HepG2 (cell line): ENCODE data around the gene RGP1. TPM values are rescaled to one million over a fixed set of nuclear protein-coding genes. Genes with fewer than 3 reads are reported as not detected.

Experiments used
- ATAC-seq: fragments of 200-7000 bp; cut with Tn5 transposase; 3 replicates; pipeline ENCODE4 v1.9.1; 2020; ENCODE audit warnings: mild to moderate bottlenecking, moderate library complexity
- BruUV-seq: library from RNA; stranded (reverse); fragments of 400-500 nt; replicated peaks from 2 replicates; lab custom pipeline; 2021; lab: Mats Ljungman, UMichigan
- CTCF ChIA-PET: fragments of 300-600 bp; formaldehyde crosslinking; extraction: SDS; loops from one replicate; lab custom pipeline; 2021; ENCODE audit warnings: low total read pairs, inconsistent platforms, low intra/inter-chr PET ratio; lab: Yijun Ruan, JAX
- POLR2A ChIA-PET: fragments of 350-600 bp; sonication (Branson Sonifier 250); formaldehyde crosslinking; loops from one replicate; lab custom pipeline; 2020; ENCODE audit warnings: antibody characterized with exemption, inconsistent platforms; lab: Yijun Ruan, JAX
- DNase-seq: peaks from one replicate; pipeline ENCODE4 v3.0.0-alpha.2; 2015; ENCODE audit warnings: low spot score
- FAIRE-seq: peaks from 3 replicates; lab custom pipeline; 2011; peaks lifted over from hg19 to GRCh38; lab: Jason Lieb, UNC
- H2AFZ ChIP-seq: one replicate; pipeline ENCODE4 v1.6.1; 2011; ENCODE audit warnings: low read length, inconsistent platforms
- H3K27ac ChIP-seq: fragments of 300-600 bp; 3 replicates; pipeline ENCODE4 v1.8.0; 2011; ENCODE audit warnings: mixed run types, mild to moderate bottlenecking, mixed read lengths, low read length, inconsistent platforms; ENCODE audit not compliant: insufficient read depth; ENCODE audit errors: extremely low read length
- H3K27me3 ChIP-seq, 2 experiments: fragments of 200-600 bp in 1 of 2; 2 replicates in 1 of 2; 3 replicates in 1 of 2; pipeline versions ENCODE4 v1.6.0 to v1.8.0; 2011; ENCODE audit warnings: low read length in 2 of 2, mild to moderate bottlenecking in 2 of 2, moderate library complexity in 2 of 2, inconsistent platforms in 1 of 2; ENCODE audit not compliant: insufficient read depth in 2 of 2, control insufficient read depth in 1 of 2
- H3K36me3 ChIP-seq, 2 experiments: fragments of 200-600 bp in 1 of 2; replicated peaks in 1 of 2; 2 replicates in 1 of 2; 3 replicates in 1 of 2; pipeline versions ENCODE4 v1.5.1 to v1.8.0; 2011; ENCODE audit warnings: low read length in 2 of 2, inconsistent platforms in 1 of 2; ENCODE audit not compliant: insufficient read depth in 2 of 2, control insufficient read depth in 1 of 2
- H3K4me1 ChIP-seq: 2 replicates; pipeline ENCODE4 v1.5.1; 2012; ENCODE audit warnings: low read length, inconsistent platforms; ENCODE audit not compliant: insufficient read depth
- H3K4me2 ChIP-seq: 2 replicates; pipeline ENCODE4 v1.6.0; 2011; ENCODE audit warnings: low read depth, low read length, inconsistent platforms
- H3K4me3 ChIP-seq, 3 experiments: fragments of 200-600 bp in 1 of 3; sonication (generic), shearing (Covaris generic) in 1 of 3; replicated peaks in 1 of 3; 2 replicates each; pipeline ENCODE4 v1.5.1; 2011 to 2016; ENCODE audit warnings: low read length in 3 of 3, inconsistent platforms in 2 of 3, low read depth in 2 of 3, mild to moderate bottlenecking in 2 of 3, control low read depth in 1 of 3, mixed read lengths in 1 of 3; ENCODE audit not compliant: insufficient read depth in 1 of 3
- H3K79me2 ChIP-seq: one replicate; pipeline ENCODE4 v1.6.1; 2011; ENCODE audit warnings: low read length, inconsistent platforms; ENCODE audit not compliant: insufficient read depth
- H3K9ac ChIP-seq: 2 replicates; pipeline ENCODE4 v1.6.0; 2011; ENCODE audit warnings: mild to moderate bottlenecking, low read depth, low read length, inconsistent platforms; ENCODE audit not compliant: insufficient read depth
- H3K9me3 ChIP-seq: 2 replicates; pipeline ENCODE4 v1.5.1; 2012; ENCODE audit warnings: mild to moderate bottlenecking, low read length
- H4K20me1 ChIP-seq: 2 replicates; pipeline ENCODE4 v1.6.0; 2011; ENCODE audit warnings: inconsistent platforms, mild to moderate bottlenecking, low read length, moderate library complexity; ENCODE audit not compliant: insufficient read depth
- FLYWCH1 ChIP-seq: sonication (generic); formaldehyde crosslinking; IDR thresholded peaks from 2 replicates; pipeline ENCODE4 v1.8.1; 2023; ENCODE audit warnings: mild to moderate bottlenecking, missing genetic modification reagents
- FOSL2 ChIP-seq: sonication (generic); formaldehyde crosslinking; IDR thresholded peaks from 2 replicates; pipeline ENCODE4 v1.4.0; 2020; ENCODE audit warnings: missing genetic modification reagents
- FOXK2 ChIP-seq: fragments of 450-650 bp; IDR thresholded peaks from 2 replicates; pipeline ENCODE4 v1.6.1; 2016
- FOXM1 ChIP-seq: sonication (generic); formaldehyde crosslinking; IDR thresholded peaks from 2 replicates; pipeline ENCODE4 v1.5.0; 2020; ENCODE audit warnings: missing genetic modification reagents
- ISL2 ChIP-seq: sonication (generic); formaldehyde crosslinking; IDR thresholded peaks from 2 replicates; pipeline ENCODE4 v1.5.0; 2020; ENCODE audit warnings: missing genetic modification reagents
- KLF6 ChIP-seq: IDR thresholded peaks from 2 replicates; pipeline ENCODE4 v1.8.0; 2016; ENCODE audit warnings: missing biosample characterization, missing genetic modification reagents
- PAF1 ChIP-seq: IDR thresholded peaks from 2 replicates; pipeline ENCODE4 v1.6.1; 2016; ENCODE audit warnings: missing genetic modification reagents, missing compliant biosample characterization
- RAD51 ChIP-seq: fragments of 450-650 bp; IDR thresholded peaks from 2 replicates; pipeline ENCODE4 v1.6.1; 2016; ENCODE audit warnings: borderline replicate concordance
- REL ChIP-seq: sonication (generic); formaldehyde crosslinking; conservative IDR thresholded peaks from 2 replicates; pipeline ENCODE4 v1.8.0; 2022; ENCODE audit warnings: mild to moderate bottlenecking, missing genetic modification reagents, moderate library complexity
- TIGD3 ChIP-seq: sonication (generic); formaldehyde crosslinking; IDR thresholded peaks from 2 replicates; pipeline ENCODE4 v1.5.1; 2020; ENCODE audit warnings: mild to moderate bottlenecking, missing genetic modification reagents, borderline replicate concordance
- UBTF ChIP-seq: sonication (generic); formaldehyde crosslinking; IDR thresholded peaks from 2 replicates; pipeline ENCODE4 v1.4.0; 2020; ENCODE audit warnings: mild to moderate bottlenecking, missing genetic modification reagents
- ZBTB34 ChIP-seq: sonication (generic); formaldehyde crosslinking; IDR thresholded peaks from 2 replicates; pipeline ENCODE4 v1.8.0; 2022; ENCODE audit warnings: mild to moderate bottlenecking, missing genetic modification reagents
- ZNF263 ChIP-seq: sonication (generic); formaldehyde crosslinking; IDR thresholded peaks from 2 replicates; pipeline ENCODE4 v1.4.0; 2020; ENCODE audit warnings: missing genetic modification reagents
- ZNF569 ChIP-seq: sonication (generic); formaldehyde crosslinking; IDR thresholded peaks from 2 replicates; pipeline ENCODE4 v1.5.0; 2020; ENCODE audit warnings: mild to moderate bottlenecking, missing genetic modification reagents, moderate library complexity, borderline replicate concordance
- ZNF598 ChIP-seq: sonication (generic); formaldehyde crosslinking; IDR thresholded peaks from 2 replicates; pipeline ENCODE4 v1.5.1; 2020; ENCODE audit warnings: mild to moderate bottlenecking, missing genetic modification reagents, borderline replicate concordance
- ZNF839 ChIP-seq: sonication (generic); formaldehyde crosslinking; IDR thresholded peaks from 2 replicates; pipeline ENCODE4 v1.4.0; 2020; ENCODE audit warnings: missing genetic modification reagents, mild to moderate bottlenecking, borderline replicate concordance
- ZNF841 ChIP-seq: sonication (generic); formaldehyde crosslinking; IDR thresholded peaks from 2 replicates; pipeline ENCODE4 v1.8.1; 2023; ENCODE audit warnings: missing genetic modification reagents, borderline replicate concordance
- ZNF878 ChIP-seq: sonication (generic); formaldehyde crosslinking; IDR thresholded peaks from 2 replicates; pipeline ENCODE4 v1.8.1; 2023; ENCODE audit warnings: mild to moderate bottlenecking, missing genetic modification reagents, moderate library complexity
- ZZZ3 ChIP-seq: sonication (generic); formaldehyde crosslinking; IDR thresholded peaks from 2 replicates; pipeline ENCODE4 v1.4.0; 2020; ENCODE audit warnings: missing genetic modification reagents, mild to moderate bottlenecking, borderline replicate concordance
- WGBS: methylation state at CpG from one replicate; pipeline ENCODE4 v1.1.6; 2017; ENCODE audit warnings: low lambda C conversion rate; 5-methylcytosine and 5-hydroxymethylcytosine counted together
- in situ Hi-C: cut with HindIII; loops from 2 replicates; pipeline ENCODE4 v1.10.0; 2017; ENCODE audit warnings: low pct_unique_long_range_greater_than_20kb; ENCODE audit not compliant: extremely low pct_ligation_motif_present
- intact Hi-C: fragments of 100-400 bp; cut with micrococcal nuclease; formaldehyde crosslinking; loops from one replicate; pipeline ENCODE4 v1.10.0; 2022; ENCODE audit not compliant: unreplicated experiment
- polyA plus RNA-seq, 8 experiments: library from polyadenylated mRNA; depleted of rRNA in 3 of 8; stranded (reverse) in 7 of 8; unstranded in 1 of 8; fragments of >200 nt; fragmentation: Illumina TruSeq in 4 of 8; extraction: Trizol in 4 of 8; gene quantifications; 2 replicates each; pipeline versions ENCODE4 v1.2.1 to v1.2.3, GENCODE V29; 2011 to 2016; ENCODE audit warnings: low read depth in 4 of 8, missing spikeins in 1 of 8, mixed read lengths in 1 of 8; ENCODE audit not compliant: insufficient read depth in 1 of 8
- total RNA-seq, 5 experiments: library from RNA; depleted of rRNA; stranded (reverse); fragments of >200 nt; fragmentation: Illumina TruSeq; extraction: Trizol; gene quantifications; 2 replicates each; pipeline ENCODE4 v1.2.3, GENCODE V29; 2016; ENCODE audit warnings: low read depth in 1 of 5

Gene RGP1
- total and polyA plus RNA-seq, 2 of the 13 experiments (the other 11 are each of a cell fraction or from before 2014, with no cell fraction given): 12.7 to 21.0 TPM

- TF ChIP-seq FOXM1: no peak
- TF ChIP-seq FOSL2 (CRISPR knock-in tag): no peak
- no peak for TF ChIP-seq ZNF878
- TF ChIP-seq UBTF (CRISPR knock-in tag): no peak
These were observed 25.7 kb upstream of the RGP1 start (continued) for GRCh38 chr9:35723426-35723825.

GRCh38 chr9:35723908-35724307 lies 25.2 kb upstream of the RGP1 start:
- H3K9ac ChIP-seq: no peak overlapping the region
- TF ChIP-seq ZNF839 (CRISPR knock-in tag): no peak
- no peak for TF ChIP-seq ZNF598 (CRISPR knock-in tag)
- no peak for TF ChIP-seq RAD51
- TF ChIP-seq ZZZ3 (CRISPR knock-in tag): no peak
- TF ChIP-seq TIGD3 (CRISPR knock-in tag): no peak
- no peak for TF ChIP-seq PAF1
- no peak for TF ChIP-seq REL (CRISPR knock-in tag)
- TF ChIP-seq FLYWCH1 (CRISPR knock-in tag): no peak
- no peak for TF ChIP-seq ZNF841 (CRISPR knock-in tag)
- no peak for TF ChIP-seq ZNF569 (CRISPR knock-in tag)
- TF ChIP-seq KLF6 (CRISPR knock-in tag): no peak
- TF ChIP-seq ZNF263 (CRISPR knock-in tag): no peak
- no peak for TF ChIP-seq ZBTB34 (CRISPR knock-in tag)
- TF ChIP-seq FOXK2: no peak
- no peak for TF ChIP-seq ISL2 (CRISPR knock-in tag)
- peaks cover 39 to 72% of the 10 kb centered on the region in 2 experiments for H3K36me3 ChIP-seq
- no peak overlapping the region for H2AFZ ChIP-seq
- FAIRE-seq (no peak), DNase-seq (no peak), ATAC-seq (no peak)
- no peaks in the 10 kb centered on the region for H3K27me3 ChIP-seq
- intact Hi-C loops (no loop called here), in situ Hi-C loops (no loop called here)
- peaks cover 10% of the 10 kb centered on the region; the same call in 1 of the 2 replicates for H4K20me1 ChIP-seq
- no peaks in the 10 kb centered on the region for H3K9me3 ChIP-seq
- H3K4me2 ChIP-seq: no peak overlapping the region
- ChIA-PET POLR2A (no interaction called here), CTCF (no interaction called here)
- H3K4me1 ChIP-seq: peaks cover 28% of the 10 kb centered on the region
- H3K79me2 ChIP-seq: peaks cover 25% of the 10 kb centered on the region
- WGBS: 98% methylated on average over 8 of the region's 8 CpGs
- H3K27ac ChIP-seq: no peak overlapping the region
- no TSS peak for BruUV-seq
- H3K4me3 ChIP-seq: no peak overlapping the region
